CD4-positive, alpha-beta memory T cell (primary cell): Measurements from ENCODE around the gene PANK1. TPM values are rescaled to one million over a fixed set of nuclear protein-coding genes. Genes with fewer than 3 reads are reported as not detected.

Experiments used
- CTCF ChIA-PET: fragments of 350-600 bp; sonication (Branson Sonifier 250); formaldehyde crosslinking; loops from one replicate; lab custom pipeline; 2021; ENCODE audit warnings: inconsistent platforms; ENCODE audit not compliant: partially characterized antibody; lab: Charles Lee
- POLR2A ChIA-PET: fragments of 350-600 bp; sonication (Branson Sonifier 250); formaldehyde crosslinking; loops from one replicate; lab custom pipeline; 2021; ENCODE audit not compliant: partially characterized antibody; lab: Charles Lee
- DNase-seq, 5 donors: peaks; one replicate each; pipeline versions ENCODE4 v3.0.0 to v3.0.0-alpha.2; 2020 to 2022; ENCODE audit warnings: mixed read lengths in 1 of 5
- H3K27ac ChIP-seq: one replicate; pipeline ENCODE4 v1.7.0; 2013; ENCODE audit warnings: low read depth, low read length
- H3K27me3 ChIP-seq: 2 replicates; pipeline ENCODE4 v1.7.0; 2013; ENCODE audit warnings: mild to moderate bottlenecking, low read length, moderate library complexity; ENCODE audit not compliant: insufficient read depth
- H3K36me3 ChIP-seq: 2 replicates; pipeline ENCODE4 v1.7.0; 2013; ENCODE audit warnings: mild to moderate bottlenecking, low read length, moderate library complexity; ENCODE audit not compliant: insufficient read depth
- H3K4me1 ChIP-seq: 2 replicates; pipeline ENCODE4 v1.7.0; 2013; ENCODE audit warnings: mild to moderate bottlenecking, low read length, moderate library complexity; ENCODE audit not compliant: insufficient read depth
- H3K4me3 ChIP-seq, 2 donors: one replicate each; pipeline ENCODE4 v1.7.0; 2013; ENCODE audit warnings: low read length in 2 of 2, mild to moderate bottlenecking in 1 of 2
- H3K9me3 ChIP-seq, 2 donors: one replicate each; pipeline ENCODE4 v1.7.0; 2013; ENCODE audit warnings: low read length in 2 of 2, control low read depth in 1 of 2; ENCODE audit not compliant: control insufficient read depth in 1 of 2
- H3K27ac Mint-ChIP-seq, 7 donors: one replicate each; pipeline ENCODE4 v1.8.0; 2020 to 2021; ENCODE audit warnings: mixed read lengths in 7 of 7, mild to moderate bottlenecking in 6 of 7, inconsistent platforms in 3 of 7, moderate library complexity in 3 of 7
- H3K27me3 Mint-ChIP-seq, 2 donors: one replicate each; pipeline ENCODE4 v1.8.0; 2020 to 2021; ENCODE audit warnings: mixed read lengths in 2 of 2
- H3K36me3 Mint-ChIP-seq, 2 donors: one replicate each; pipeline ENCODE4 v1.8.0; 2020 to 2021; ENCODE audit warnings: mixed read lengths in 2 of 2, inconsistent platforms in 1 of 2, mild to moderate bottlenecking in 1 of 2
- H3K4me1 Mint-ChIP-seq, 4 donors: one replicate each; pipeline ENCODE4 v1.8.0; 2020 to 2021; ENCODE audit warnings: mixed read lengths in 4 of 4, mild to moderate bottlenecking in 1 of 4
- H3K4me3 Mint-ChIP-seq, 8 donors: one replicate each; pipeline ENCODE4 v1.8.0; 2020 to 2021; ENCODE audit warnings: mixed read lengths in 8 of 8, mild to moderate bottlenecking in 7 of 8, moderate library complexity in 6 of 8, inconsistent platforms in 3 of 8
- H3K9me3 Mint-ChIP-seq, 8 donors: one replicate each; pipeline ENCODE4 v1.8.0; 2020 to 2021; ENCODE audit warnings: mixed read lengths in 8 of 8, mild to moderate bottlenecking in 5 of 8, inconsistent platforms in 3 of 8, moderate library complexity in 1 of 8
- intact Hi-C: fragments of 100-400 bp; cut with micrococcal nuclease; formaldehyde crosslinking; loops from one replicate; pipeline ENCODE4 v1.15.1; 2023
- polyA plus RNA-seq, 2 donors: library from polyadenylated mRNA; unstranded; fragments of 300-500 nt; fragmentation: Illumina TruSeq; gene quantifications; one replicate each; pipeline ENCODE4 v1.2.3, GENCODE V29; 2021
- total RNA-seq, 2 experiments: library from RNA; stranded (reverse); gene quantifications; one replicate each; pipeline ENCODE4 v1.2.3, GENCODE V29; 2021

PANK1 gene
- total and polyA plus RNA-seq, 4 experiments from 2014 or later, result 1.6 to 4.5 (median 3.1) TPM

DNA sequence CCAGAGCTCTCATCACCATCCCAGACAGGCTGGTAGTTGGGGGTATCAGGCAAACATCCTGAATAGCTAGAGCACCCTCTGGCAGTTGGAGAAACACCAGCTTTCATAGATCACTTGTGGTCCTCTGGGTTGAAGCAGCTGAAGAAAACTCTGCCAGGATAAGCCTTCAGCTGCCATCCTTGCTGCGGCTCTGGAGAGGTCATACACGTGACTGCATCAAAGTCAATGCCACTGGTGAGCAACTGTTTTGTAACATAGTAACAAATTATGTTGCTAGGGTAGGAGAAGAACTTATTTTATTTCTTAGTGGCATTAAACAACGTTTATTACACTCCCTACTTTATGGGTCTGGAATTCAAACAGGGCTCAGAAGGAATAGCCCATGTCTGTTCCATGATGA lies 19.2 kb upstream of the PANK1 start:
- POLR2A ChIA-PET, result no interaction called here
- Histone ChIP-seq H3K9me3 (no peaks in the 10 kb centered on the region), H3K27ac (no peak overlapping the region), H3K27me3 (no peaks in the 10 kb centered on the region), H3K4me1 (no peaks in the 10 kb centered on the region), H3K4me3 (no peak overlapping the region), H3K36me3 (no peaks in the 10 kb centered on the region)
- H3K27me3 Mint-ChIP-seq, result peaks cover 0 to 4% of the 10 kb centered on the region in 2 donors
- no peak overlapping the region for H3K4me3 Mint-ChIP-seq
- no peak for DNase-seq
- H3K9me3 Mint-ChIP-seq, result no peaks in the 10 kb centered on the region
- CTCF ChIA-PET, result interaction anchor here (1.3 kb wide), 1 partner anchor 234 kb away, joined by 3 read pairs; no protein-coding TSS in a partner anchor
- H3K36me3 Mint-ChIP-seq, result no peaks in the 10 kb centered on the region
- intact Hi-C loops, result no loop called here
- H3K27ac Mint-ChIP-seq, result no peak overlapping the region
- no peaks in the 10 kb centered on the region for H3K4me1 Mint-ChIP-seq

DNA sequence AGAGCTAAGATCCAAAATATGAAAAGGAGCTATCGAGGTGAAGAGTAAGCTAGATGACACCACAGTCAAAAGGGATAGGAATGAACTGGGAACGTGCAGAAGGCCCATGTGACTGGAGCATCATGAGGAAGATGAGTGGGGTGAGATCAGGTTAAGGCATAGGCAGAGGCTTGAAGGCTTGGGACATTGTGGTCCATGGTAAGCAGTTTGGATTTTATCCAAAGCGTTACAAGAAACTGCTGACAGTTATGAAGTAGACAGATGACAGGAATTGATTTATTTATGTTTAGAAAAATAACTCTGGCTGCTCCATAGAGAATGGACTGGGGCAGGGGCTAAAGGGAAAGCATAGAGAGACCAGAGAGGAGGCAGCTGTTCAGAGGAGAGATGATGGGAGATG lies 18.1 kb upstream of the PANK1 start:
- Mint-ChIP-seq H3K4me1 (no peaks in the 10 kb centered on the region), H3K27ac (peak overlapping the region in 1 of 7 donors; percentile 23)
- H3K27ac ChIP-seq, result no peak overlapping the region

DNA sequence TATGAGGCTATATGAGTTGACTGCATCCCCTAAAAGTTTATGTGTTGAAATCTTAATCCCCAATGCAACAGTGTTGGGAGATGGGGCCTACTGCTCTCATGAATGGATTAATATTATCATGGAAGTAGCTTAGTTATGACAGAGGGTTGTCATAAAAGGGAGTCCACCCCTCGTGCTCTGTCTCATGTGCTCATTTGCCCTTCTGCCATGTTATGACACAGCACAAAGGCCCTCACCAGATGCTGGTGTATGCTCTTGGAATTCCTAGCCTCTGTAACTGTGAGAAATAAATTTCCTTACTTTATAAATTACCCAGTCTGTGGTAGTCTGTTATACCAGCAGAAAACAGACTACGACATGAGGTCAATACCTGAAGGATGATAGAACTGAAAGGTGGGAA lies 17.6 kb upstream of the PANK1 start:
- CTCF ChIA-PET, result no interaction called here

More for the DNA sequence above, 18.1 kb upstream of the PANK1 start:
- intact Hi-C loops, result no loop called here
- no peaks in the 10 kb centered on the region for H3K36me3 ChIP-seq
- no peaks in the 10 kb centered on the region for H3K4me1 ChIP-seq
- no peaks in the 10 kb centered on the region for H3K9me3 ChIP-seq
- POLR2A ChIA-PET, result no interaction called here
- CTCF ChIA-PET, result no interaction called here
- no peaks in the 10 kb centered on the region for H3K36me3 Mint-ChIP-seq
- H3K9me3 Mint-ChIP-seq, result no peaks in the 10 kb centered on the region
- H3K4me3 ChIP-seq, result no peak overlapping the region
- no peaks in the 10 kb centered on the region for H3K27me3 ChIP-seq
- H3K27me3 Mint-ChIP-seq, result peaks cover 0 to 6% of the 10 kb centered on the region in 2 donors
- H3K4me3 Mint-ChIP-seq, result no peak overlapping the region
- DNase-seq, result no peak

DNA sequence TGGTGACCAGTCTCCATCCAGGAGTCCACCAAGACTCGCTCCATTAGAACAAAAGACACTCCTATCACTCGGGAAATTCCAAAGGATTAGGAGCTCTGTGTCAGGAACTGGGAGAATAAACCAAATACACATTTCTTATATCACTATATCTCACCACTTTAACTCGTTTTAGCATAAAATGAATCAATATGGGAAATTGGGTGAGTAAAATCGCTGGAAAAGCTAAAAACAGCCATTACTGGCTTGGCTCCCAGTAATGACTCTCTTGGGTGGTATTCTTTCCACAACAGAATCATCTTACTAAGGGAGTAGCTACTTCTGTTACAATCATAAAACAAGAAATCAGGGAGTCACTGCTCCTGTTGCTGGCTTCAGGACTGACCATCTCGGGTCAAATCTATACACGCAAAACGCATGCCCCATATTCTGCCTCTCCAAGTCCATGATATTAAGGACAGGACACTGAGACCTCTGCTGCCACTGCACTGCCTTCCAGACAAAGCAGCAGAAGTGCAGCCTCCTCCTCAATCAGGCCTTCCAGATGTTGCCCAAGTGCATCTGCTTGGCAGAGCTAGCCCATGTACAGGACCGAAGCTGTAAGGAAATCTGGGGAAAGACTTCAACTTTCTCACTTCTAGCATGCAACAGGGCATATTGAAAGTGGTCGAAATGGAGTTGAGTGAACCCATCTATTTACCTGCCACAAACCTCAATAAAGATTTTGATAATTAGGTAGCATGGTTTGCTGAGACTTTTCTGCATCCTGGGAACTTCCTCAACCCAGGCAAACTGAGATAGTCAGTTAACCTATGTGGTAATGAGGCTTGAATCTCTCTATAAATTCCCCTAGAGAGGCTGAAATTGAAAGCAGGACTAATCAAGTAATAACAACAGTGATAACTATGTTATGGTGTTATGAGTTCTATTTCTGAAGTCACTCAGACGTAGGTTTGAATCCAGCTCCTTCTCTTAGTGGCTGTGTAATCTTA lies 14.4 kb upstream of the PANK1 start:
- CTCF ChIA-PET, result no interaction called here

More for the DNA sequence above, 17.6 kb upstream of the PANK1 start:
- no peak overlapping the region for H3K4me3 Mint-ChIP-seq
- H3K4me3 ChIP-seq, result no peak overlapping the region
- no peaks in the 10 kb centered on the region for H3K27me3 ChIP-seq
- no peaks in the 10 kb centered on the region for H3K36me3 ChIP-seq
- POLR2A ChIA-PET, result no interaction called here
- DNase-seq, result no peak
- H3K4me1 ChIP-seq, result no peaks in the 10 kb centered on the region
- H3K27ac Mint-ChIP-seq, result no peak overlapping the region
- H3K27me3 Mint-ChIP-seq, result peaks cover 0 to 6% of the 10 kb centered on the region in 2 donors
- H3K9me3 Mint-ChIP-seq, result no peaks in the 10 kb centered on the region
- no peaks in the 10 kb centered on the region for H3K36me3 Mint-ChIP-seq
- H3K9me3 ChIP-seq, result no peaks in the 10 kb centered on the region
- intact Hi-C loops, result no loop called here
- H3K27ac ChIP-seq, result no peak overlapping the region
- H3K4me1 Mint-ChIP-seq, result no peaks in the 10 kb centered on the region

DNA sequence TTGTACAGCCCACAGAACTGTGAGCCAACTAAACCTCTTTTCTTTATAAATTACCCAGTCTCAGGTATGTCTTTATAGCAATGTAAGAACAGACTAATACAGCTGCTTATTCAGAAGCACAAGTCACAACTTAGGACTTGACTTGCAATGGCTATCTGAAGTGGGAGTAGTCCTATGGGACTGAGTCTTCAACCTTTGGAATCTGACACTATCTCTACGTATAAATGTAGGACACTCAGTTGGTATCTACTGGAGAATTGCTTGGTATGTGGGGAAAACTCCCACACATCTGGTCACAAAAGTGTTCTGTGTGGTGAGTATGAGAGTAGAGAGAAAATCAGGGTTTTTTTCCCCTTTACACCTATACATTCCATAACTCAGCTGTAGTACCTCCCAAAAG lies 12.3 kb upstream of the PANK1 start:
- intact Hi-C loops, result no loop called here
- no peaks in the 10 kb centered on the region for H3K9me3 ChIP-seq
- no peak overlapping the region for H3K27ac Mint-ChIP-seq
- no peak overlapping the region for H3K4me3 Mint-ChIP-seq
- H3K4me1 Mint-ChIP-seq, result no peaks in the 10 kb centered on the region
- H3K36me3 Mint-ChIP-seq, result no peaks in the 10 kb centered on the region
- H3K27ac ChIP-seq, result no peak overlapping the region
- ChIA-PET CTCF (no interaction called here), POLR2A (no interaction called here)
- peaks cover 0 to 7% of the 10 kb centered on the region in 2 donors for H3K27me3 Mint-ChIP-seq
- H3K4me3 ChIP-seq, result no peak overlapping the region
- H3K4me1 ChIP-seq, result no peaks in the 10 kb centered on the region
- DNase-seq, result no peak
- H3K27me3 ChIP-seq, result no peaks in the 10 kb centered on the region
- peaks cover 0 to 6% (median 1%) of the 10 kb centered on the region in 8 donors for H3K9me3 Mint-ChIP-seq
- no peaks in the 10 kb centered on the region for H3K36me3 ChIP-seq

More for the DNA sequence above, 14.4 kb upstream of the PANK1 start:
- Histone ChIP-seq H3K9me3 (no peaks in the 10 kb centered on the region), H3K27ac (no peak overlapping the region), H3K36me3 (no peaks in the 10 kb centered on the region), H3K4me3 (no peak overlapping the region), H3K27me3 (no peaks in the 10 kb centered on the region), H3K4me1 (no peaks in the 10 kb centered on the region)
- Mint-ChIP-seq H3K4me3 (no peak overlapping the region), H3K27me3 (peaks cover 0 to 7% of the 10 kb centered on the region in 2 donors), H3K36me3 (no peaks in the 10 kb centered on the region), H3K27ac (no peak overlapping the region), H3K4me1 (no peaks in the 10 kb centered on the region), H3K9me3 (peaks cover 0 to 6% (median 1%) of the 10 kb centered on the region in 8 donors)
- POLR2A ChIA-PET, result interaction anchor here (0.6 kb wide), 1 partner anchor 1366 kb away, joined by 4 read pairs; no protein-coding TSS in a partner anchor
- no peak for DNase-seq
- intact Hi-C loops, result no loop called here

DNA sequence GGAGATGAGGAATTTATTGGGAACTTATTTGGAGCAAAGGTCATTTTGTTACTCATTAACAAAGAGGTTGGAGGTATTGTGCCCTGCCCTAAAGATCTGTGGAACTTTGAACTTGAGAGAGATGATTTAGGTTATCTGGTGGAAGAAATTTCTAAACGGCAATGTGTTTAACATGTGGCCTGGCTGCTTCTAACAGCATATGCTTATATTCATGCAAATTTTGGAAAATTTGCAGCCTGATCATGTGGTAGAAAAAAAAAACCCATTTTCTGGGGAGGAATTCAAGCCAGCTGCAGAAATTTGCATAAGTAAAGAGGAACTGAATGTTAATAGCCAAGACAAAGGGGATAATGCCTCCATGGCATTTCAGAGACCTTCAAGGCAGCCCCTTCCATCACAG lies 10.7 kb upstream of the PANK1 start:
- POLR2A ChIA-PET, result no interaction called here
- H3K27me3 Mint-ChIP-seq, result peaks cover 0 to 5% of the 10 kb centered on the region in 2 donors

DNA sequence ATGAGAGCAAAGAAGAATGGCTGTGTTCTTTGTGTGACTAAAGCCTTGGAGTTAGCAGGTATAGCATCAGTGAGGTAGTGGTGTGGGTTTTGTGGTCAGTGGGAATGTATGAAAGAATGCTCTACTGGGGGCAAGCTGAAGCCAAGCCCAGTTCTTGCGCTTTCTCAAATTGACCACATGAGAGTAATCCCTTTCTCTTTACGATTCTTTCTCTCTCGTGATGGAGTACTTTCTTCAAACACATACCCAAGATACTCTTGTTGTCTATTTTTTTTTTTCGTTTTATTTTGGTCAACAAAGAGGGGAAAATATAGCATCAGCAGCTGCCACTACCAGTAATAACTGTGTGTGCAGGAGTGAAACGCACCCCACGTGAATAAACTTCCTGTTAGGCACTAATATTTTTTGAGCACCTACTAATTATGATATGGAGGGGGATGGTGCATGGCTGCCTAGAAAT lies 8.4 kb upstream of the PANK1 start:
- no peak for DNase-seq
- Mint-ChIP-seq H3K4me1 (no peaks in the 10 kb centered on the region), H3K27ac (no peak overlapping the region), H3K9me3 (peaks cover 0 to 6% (median 1%) of the 10 kb centered on the region in 8 donors), H3K4me3 (no peak overlapping the region), H3K36me3 (no peaks in the 10 kb centered on the region), H3K27me3 (peaks cover 3 to 7% of the 10 kb centered on the region in 2 donors)
- POLR2A ChIA-PET, result no interaction called here
- H3K27ac ChIP-seq, result no peak overlapping the region
- no peaks in the 10 kb centered on the region for H3K9me3 ChIP-seq
- no peaks in the 10 kb centered on the region for H3K36me3 ChIP-seq
- no peak overlapping the region for H3K4me3 ChIP-seq
- intact Hi-C loops, result no loop called here
- no peaks in the 10 kb centered on the region for H3K27me3 ChIP-seq
- CTCF ChIA-PET, result no interaction called here
- no peaks in the 10 kb centered on the region for H3K4me1 ChIP-seq

More for the DNA sequence above, 10.7 kb upstream of the PANK1 start:
- Mint-ChIP-seq H3K9me3 (peaks cover 0 to 6% (median 1%) of the 10 kb centered on the region in 8 donors), H3K36me3 (no peaks in the 10 kb centered on the region), H3K27ac (no peak overlapping the region), H3K4me3 (no peak overlapping the region), H3K4me1 (no peaks in the 10 kb centered on the region)
- H3K4me1 ChIP-seq, result no peaks in the 10 kb centered on the region
- DNase-seq, result no peak
- no peaks in the 10 kb centered on the region for H3K9me3 ChIP-seq
- H3K36me3 ChIP-seq, result no peaks in the 10 kb centered on the region
- CTCF ChIA-PET, result no interaction called here
- no peak overlapping the region for H3K4me3 ChIP-seq
- no peaks in the 10 kb centered on the region for H3K27me3 ChIP-seq
- H3K27ac ChIP-seq, result no peak overlapping the region
- intact Hi-C loops, result no loop called here
